B cell (primary cell): Measurements from ENCODE around the gene SPEF1. TPM values are rescaled to one million over a fixed set of nuclear protein-coding genes. Genes with fewer than 3 reads are reported as not detected.

Experiments used
- ATAC-seq: fragments of 200-7000 bp; cut with Tn5 transposase; one replicate; pipeline ENCODE4 v1.10.0; 2021; ENCODE audit warnings: low read depth, mild to moderate bottlenecking, moderate number of reproducible peaks, moderate library complexity
- CTCF ChIA-PET: fragments of 350-600 bp; sonication (Branson Sonifier 250); formaldehyde crosslinking; loops from one replicate; lab custom pipeline; 2021; ENCODE audit warnings: antibody characterized with exemption, inconsistent platforms; lab: Charles Lee
- POLR2A ChIA-PET: fragments of 350-600 bp; sonication (Branson Sonifier 250); formaldehyde crosslinking; loops from one replicate; lab custom pipeline; 2021; ENCODE audit warnings: antibody characterized with exemption; lab: Charles Lee
- DNase-seq: peaks from one replicate; pipeline ENCODE4 v3.0.0; 2013
- H2AFZ ChIP-seq: 2 replicates; pipeline ENCODE4 v1.6.1; 2012; ENCODE audit warnings: mild to moderate bottlenecking, low read depth, low read length; ENCODE audit not compliant: insufficient read depth, poor library complexity, severe bottlenecking
- H3K27ac ChIP-seq, 2 donors: 1 replicate in 1 of 2; 2 replicates in 1 of 2; pipeline ENCODE4 v1.5.1; 2012 to 2013; ENCODE audit warnings: low read length in 2 of 2, mild to moderate bottlenecking in 2 of 2, moderate library complexity in 1 of 2
- H3K27me3 ChIP-seq, 4 experiments: fragments of 200-600 bp in 1 of 4; sonication (generic) in 1 of 4; replicated peaks in 1 of 4; 1 replicate in 2 of 4; 2 replicates in 2 of 4; pipeline versions ENCODE4 v1.6.1 to v1.7.0; 2013 to 2016; ENCODE audit warnings: low read length in 3 of 4, mild to moderate bottlenecking in 2 of 4, mixed read lengths in 1 of 4, moderate library complexity in 1 of 4; ENCODE audit not compliant: insufficient read depth in 4 of 4, control insufficient read depth in 3 of 4; ENCODE audit errors: control extremely low read depth in 1 of 4
- H3K36me3 ChIP-seq, 2 experiments: replicated peaks in 1 of 2; 1 replicate in 1 of 2; 2 replicates in 1 of 2; pipeline versions ENCODE4 v1.6.1 to v1.7.1; 2013; ENCODE audit warnings: low read length in 1 of 2; ENCODE audit not compliant: insufficient read depth in 2 of 2, control insufficient read depth in 1 of 2; ENCODE audit errors: control extremely low read depth in 1 of 2, extremely low read depth in 1 of 2
- H3K4me1 ChIP-seq, 2 donors: fragments of 200-600 bp in 1 of 2; sonication (generic) in 1 of 2; 1 replicate in 1 of 2; 2 replicates in 1 of 2; pipeline versions ENCODE4 v1.5.1 to v1.6.1; 2013 to 2017; ENCODE audit warnings: low read length in 2 of 2; ENCODE audit not compliant: control insufficient read depth in 2 of 2, insufficient read depth in 2 of 2
- H3K4me2 ChIP-seq: replicated peaks from 2 replicates; pipeline ENCODE3; 2012; ENCODE audit warnings: mild to moderate bottlenecking, low read depth, low read length; ENCODE audit not compliant: poor library complexity, severe bottlenecking
- H3K4me3 ChIP-seq, 5 experiments: fragments of 200-600 bp in 1 of 5; sonication (generic) in 1 of 5; 1 replicate in 3 of 5; 2 replicates in 2 of 5; pipeline versions ENCODE4 v1.5.1 to v1.7.0; 2011 to 2016; ENCODE audit warnings: low read length in 4 of 5, mild to moderate bottlenecking in 4 of 5, low read depth in 2 of 5, control low read depth in 1 of 5, moderate library complexity in 1 of 5; ENCODE audit not compliant: insufficient read depth in 1 of 5; ENCODE audit errors: control extremely low read depth in 1 of 5, extremely low read depth in 1 of 5
- H3K79me2 ChIP-seq: fragments of 200-600 bp; sonication (generic); one replicate; pipeline ENCODE4 v1.6.0; 2016; ENCODE audit warnings: low read length; ENCODE audit not compliant: control insufficient read depth, insufficient read depth
- H3K9ac ChIP-seq: fragments of 200-600 bp; sonication (generic); 2 replicates; pipeline ENCODE4 v1.6.1; 2017; ENCODE audit warnings: mild to moderate bottlenecking, low read length, moderate library complexity
- H3K9me3 ChIP-seq, 3 donors: one replicate each; pipeline versions ENCODE4 v1.6.1 to v1.7.1; 2013; ENCODE audit warnings: low read length in 2 of 3; ENCODE audit not compliant: control insufficient read depth in 2 of 3, insufficient read depth in 1 of 3; ENCODE audit errors: control extremely low read depth in 1 of 3
- H4K20me1 ChIP-seq: 2 replicates; pipeline ENCODE4 v1.6.0; 2012; ENCODE audit warnings: mild to moderate bottlenecking, low read length; ENCODE audit not compliant: insufficient read depth, control insufficient read depth, poor library complexity, severe bottlenecking
- H3K27ac Mint-ChIP-seq: one replicate; pipeline ENCODE4 v1.8.0; 2021; ENCODE audit warnings: mixed read lengths
- H3K27me3 Mint-ChIP-seq: one replicate; pipeline ENCODE4 v1.8.0; 2021; ENCODE audit warnings: mixed read lengths
- H3K4me1 Mint-ChIP-seq: one replicate; pipeline ENCODE4 v1.8.0; 2021; ENCODE audit warnings: mixed read lengths
- H3K4me3 Mint-ChIP-seq: one replicate; pipeline ENCODE4 v1.8.0; 2021; ENCODE audit warnings: mixed read lengths
- H3K9me3 Mint-ChIP-seq: one replicate; pipeline ENCODE4 v1.8.0; 2022; ENCODE audit warnings: mixed read lengths; ENCODE audit not compliant: insufficient read depth
- EZH2 ChIP-seq: IDR thresholded peaks from 2 replicates; pipeline ENCODE4 v1.6.1; 2012; ENCODE audit warnings: borderline replicate concordance, low read depth, mild to moderate bottlenecking, moderate library complexity, low read length; ENCODE audit not compliant: insufficient read depth, poor library complexity, severe bottlenecking
- WGBS: methylation state at CpG from one replicate; pipeline ENCODE4 v1.1.5; 2013; ENCODE audit warnings: missing lambda C conversion rate; ENCODE audit not compliant: insufficient coverage; 5-methylcytosine and 5-hydroxymethylcytosine counted together
- intact Hi-C: fragments of 100-400 bp; cut with micrococcal nuclease; formaldehyde crosslinking; loops from one replicate; pipeline ENCODE4 v1.10.0; 2022
- polyA plus RNA-seq: library from polyadenylated mRNA; depleted of rRNA; stranded (reverse); fragments of >200 nt; gene quantifications from 2 replicates; pipeline ENCODE4 v1.2.3, GENCODE V29; 2012
- total RNA-seq, 2 donors: library from RNA; stranded (reverse); fragments of 120-200 nt in 1 of 2; gene quantifications; 1 replicate in 1 of 2; 2 replicates in 1 of 2; pipeline versions ENCODE4 v1.2.3 to v1.2.4, GENCODE V29; 2013 to 2022
- TF ChIP-seq, protein P1 (sequence below): fragments of 200-600 bp; IDR thresholded peaks from one replicate; pipeline ENCODE4 v1.8.0; 2022; ENCODE audit warnings: antibody characterized with exemption, mild to moderate bottlenecking

SPEF1 gene
- total and polyA plus RNA-seq, 2 donors (not counting 1 experiment from before 2014, with no cell fraction given): not detected

DNA sequence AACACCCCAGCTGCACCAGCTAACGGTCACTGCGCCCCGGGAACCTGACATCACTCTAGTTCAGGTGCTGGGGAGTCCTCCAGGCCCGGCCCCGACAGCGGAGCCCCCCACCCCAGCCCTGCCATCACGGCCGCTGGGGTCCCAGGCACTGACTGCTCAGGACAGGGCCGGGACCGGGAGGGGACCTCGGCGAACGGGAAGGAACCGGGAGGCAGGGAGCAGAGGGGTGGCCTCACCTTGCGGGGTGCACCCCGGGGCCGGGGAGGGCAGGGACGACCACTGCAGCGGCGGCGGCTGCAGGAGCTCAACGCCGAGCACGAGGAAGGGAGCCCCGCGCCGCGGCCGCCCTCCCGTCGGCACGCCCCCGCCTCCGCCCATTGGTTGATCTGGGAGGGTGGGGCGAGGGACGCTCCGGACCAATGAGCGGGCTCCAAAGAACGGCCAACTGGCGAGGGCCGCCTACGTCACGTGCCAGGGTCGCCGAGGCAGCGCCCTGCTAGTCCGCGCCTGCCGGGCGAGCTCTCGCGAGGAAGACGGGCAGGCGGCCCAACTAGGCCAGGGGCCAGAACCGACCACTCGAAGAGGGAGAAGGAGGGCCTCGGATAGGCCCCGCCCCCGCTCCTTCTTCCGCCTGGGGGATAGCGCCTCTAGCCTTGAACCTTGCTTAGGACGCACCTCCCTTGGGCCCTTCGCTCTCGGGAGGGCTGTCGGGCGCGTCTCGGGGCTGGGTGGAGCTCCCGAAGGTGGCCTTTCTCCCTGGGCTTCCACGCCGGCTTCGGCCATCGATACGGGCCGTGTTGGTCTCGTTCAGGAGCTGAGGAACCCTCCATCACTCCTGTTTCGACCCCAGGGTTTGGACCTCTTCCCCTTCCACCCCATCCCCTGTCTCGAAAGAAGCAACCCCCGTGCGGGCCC, 13.6 kb downstream of the SPEF1 start, which contains the start of gene ADISSP:
TSS of gene ADISSP (minus strand) at position 327 of the 915 bp plus-strand sequence. CDS start 7,653 bp downstream, outside the sequence.
- H3K79me2 ChIP-seq: peaks cover 10% of the 10 kb centered on the region
- Mint-ChIP-seq H3K4me3 (peak within 1 kb of the TSS; percentile 96), H3K27ac (peak within 1 kb of the TSS; percentile 97), H3K4me1 (peaks cover 27% of the 10 kb centered on the region), H3K9me3 (no peaks in the 10 kb centered on the region), H3K27me3 (no peaks in the 10 kb centered on the region)
- no peaks in the 10 kb centered on the region for H3K27me3 ChIP-seq
- DNase-seq (peak; percentile 97), ATAC-seq (peak; percentile 87)
- WGBS: under 1% methylated on average over 80 of the region's 80 CpGs
- TF ChIP-seq EZH2: no peak
- TF ChIP-seq, protein P1, sequence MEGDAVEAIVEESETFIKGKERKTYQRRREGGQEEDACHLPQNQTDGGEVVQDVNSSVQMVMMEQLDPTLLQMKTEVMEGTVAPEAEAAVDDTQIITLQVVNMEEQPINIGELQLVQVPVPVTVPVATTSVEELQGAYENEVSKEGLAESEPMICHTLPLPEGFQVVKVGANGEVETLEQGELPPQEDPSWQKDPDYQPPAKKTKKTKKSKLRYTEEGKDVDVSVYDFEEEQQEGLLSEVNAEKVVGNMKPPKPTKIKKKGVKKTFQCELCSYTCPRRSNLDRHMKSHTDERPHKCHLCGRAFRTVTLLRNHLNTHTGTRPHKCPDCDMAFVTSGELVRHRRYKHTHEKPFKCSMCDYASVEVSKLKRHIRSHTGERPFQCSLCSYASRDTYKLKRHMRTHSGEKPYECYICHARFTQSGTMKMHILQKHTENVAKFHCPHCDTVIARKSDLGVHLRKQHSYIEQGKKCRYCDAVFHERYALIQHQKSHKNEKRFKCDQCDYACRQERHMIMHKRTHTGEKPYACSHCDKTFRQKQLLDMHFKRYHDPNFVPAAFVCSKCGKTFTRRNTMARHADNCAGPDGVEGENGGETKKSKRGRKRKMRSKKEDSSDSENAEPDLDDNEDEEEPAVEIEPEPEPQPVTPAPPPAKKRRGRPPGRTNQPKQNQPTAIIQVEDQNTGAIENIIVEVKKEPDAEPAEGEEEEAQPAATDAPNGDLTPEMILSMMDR: no peak
- H3K36me3 ChIP-seq: no peaks in the 10 kb centered on the region
- H3K27ac ChIP-seq: peak within 1 kb of the TSS; percentile 98 to 99
- ChIA-PET POLR2A (interaction anchor here (0.8 to 2.4 kb wide), 10 partner anchors 10 to 1425 kb away, joined by 3 to 18 read pairs (median 6); partner anchors contain the start of genes AP5S1, CDC25B, CDS2 and CENPB), CTCF (interaction anchor here (0.8 to 4.8 kb wide), 17 partner anchors 10 to 317 kb away, joined by 3 to 47 read pairs (median 6); partner anchors contain the start of genes AP5S1, CENPB and SPEF1)
- peaks cover 12 to 31% of the 10 kb centered on the region in 2 donors for H3K4me1 ChIP-seq
- intact Hi-C loops: loop anchor here (1.0 to 5.0 kb wide), 13 partner anchors 10 to 720 kb away; partner anchors contain the start of genes AP5S1, CDC25B, CENPB and MAVS
- no peaks in the 10 kb centered on the region for H4K20me1 ChIP-seq
- peak within 1 kb of the TSS; percentile 98 for H3K4me2 ChIP-seq
- peak within 1 kb of the TSS; percentile 48 to 97 (median 77) for H3K4me3 ChIP-seq
- H3K9ac ChIP-seq: peak within 1 kb of the TSS; percentile 88
- peak within 1 kb of the TSS; percentile 98 for H2AFZ ChIP-seq
- H3K9me3 ChIP-seq: peaks cover 0 to 2% (median 0%) of the 10 kb centered on the region in 3 donors
